IPS DF 19.7 (cell line): ENCODE data around the gene C2orf80.
"Not testable (repeated sequence)": the region's sequence is repeated elsewhere in the genome, so short reads cannot be mapped to it uniquely, and the experiment has no call there.

Experiments
- DNase-seq: peaks from one replicate; pipeline ENCODE4 v3.0.0-alpha.2; 2013; ENCODE audit warnings: low read depth, low spot score

Gene C2orf80

GRCh38 chr2:208179028-208179609 is 10.7 kb downstream of the C2orf80 start:
- no peak for DNase-seq

- no peak for DNase-seq
These were observed 14.0 kb downstream of the C2orf80 start for GRCh38 chr2:208175840-208176153.

- no peak for DNase-seq
These were observed 14.6 kb downstream of the C2orf80 start for GRCh38 chr2:208175069-208175839.

GRCh38 chr2:208174144-208174543 is 15.7 kb downstream of the C2orf80 start:
- DNase-seq: no peak

GRCh38 chr2:208172125-208172524 is 17.7 kb downstream of the C2orf80 start:
- DNase-seq: no peak

- no peak for DNase-seq
These were observed 24.7 kb downstream of the C2orf80 start for GRCh38 chr2:208164951-208165755.

GRCh38 chr2:208163489-208163888 is 26.3 kb downstream of the C2orf80 start, which contains the start of gene CRYGA:
CRYGA (minus strand) TSS chr2:208163589; CDS start chr2:208163556, 33 bp downstream.
- DNase-seq: no peak

- no peak for DNase-seq
These were observed 33.4 kb downstream of the C2orf80 start for GRCh38 chr2:208156439-208156838.

GRCh38 chr2:208153156-208153555 is 36.7 kb downstream of the C2orf80 start:
- DNase-seq: no peak

- no peak for DNase-seq
These were observed 38.9 kb downstream of the C2orf80 start for GRCh38 chr2:208150956-208151355.

- no peak for DNase-seq
These were observed 39.7 kb downstream of the C2orf80 start for GRCh38 chr2:208150094-208150493.

GRCh38 chr2:208148803-208149202 is 41.0 kb downstream of the C2orf80 start:
- no peak for DNase-seq

GRCh38 chr2:208147759-208148158 is 42.1 kb downstream of the C2orf80 start:
- no peak for DNase-seq

- DNase-seq: no peak
These were observed 42.8 kb downstream of the C2orf80 start for GRCh38 chr2:208147008-208147407.

GRCh38 chr2:208146006-208146405 is 43.8 kb downstream of the C2orf80 start, which contains the start of gene CRYGB:
CRYGB (minus strand) TSS chr2:208146158; CDS start chr2:208146120, 38 bp downstream.
- no peak for DNase-seq

GRCh38 chr2:208142925-208143799 is 46.7 kb downstream of the C2orf80 start:
- DNase-seq: peak; percentile 50

- no peak for DNase-seq
These were observed 47.4 kb downstream of the C2orf80 start for GRCh38 chr2:208142240-208142924.

- DNase-seq: no peak
These were observed 50.4 kb downstream of the C2orf80 start for GRCh38 chr2:208139447-208139846.

- DNase-seq: not testable (repeated sequence)
These were observed 51.5 kb downstream of the C2orf80 start for GRCh38 chr2:208138334-208138733.

GRCh38 chr2:208136716-208137094 is 53.1 kb downstream of the C2orf80 start:
- no peak for DNase-seq
